GM12874 (cell line): ENCODE results near the gene OPCML.

Experiments
- TF ChIP-seq, protein P1 (sequence below): IDR thresholded peaks from 2 replicates; pipeline ENCODE4 v1.5.1; 2011; ENCODE audit warnings: low read depth, mild to moderate bottlenecking, control low read depth, low read length, moderate library complexity; ENCODE audit not compliant: insufficient read depth

The OPCML gene

DNA sequence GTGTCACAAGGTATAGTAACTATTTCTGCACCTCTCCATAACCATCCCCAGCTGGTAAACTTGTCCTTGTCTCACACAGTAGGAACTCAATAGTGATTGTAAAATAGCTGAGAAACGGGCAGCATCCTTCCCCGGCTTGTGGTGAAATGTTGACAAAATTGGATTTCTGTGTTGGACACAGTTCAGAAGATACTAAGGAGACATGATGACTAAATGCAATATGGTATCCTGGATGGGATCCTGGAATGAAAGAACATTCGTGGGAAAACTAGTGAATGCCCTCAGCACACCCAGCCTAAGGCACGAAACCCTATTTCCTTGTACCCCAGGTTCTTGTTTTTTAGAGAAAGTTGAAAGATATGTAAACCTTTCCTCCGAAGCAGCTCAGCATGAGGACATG, 18.8 kb upstream of the OPCML start:
- TF ChIP-seq, protein P1, sequence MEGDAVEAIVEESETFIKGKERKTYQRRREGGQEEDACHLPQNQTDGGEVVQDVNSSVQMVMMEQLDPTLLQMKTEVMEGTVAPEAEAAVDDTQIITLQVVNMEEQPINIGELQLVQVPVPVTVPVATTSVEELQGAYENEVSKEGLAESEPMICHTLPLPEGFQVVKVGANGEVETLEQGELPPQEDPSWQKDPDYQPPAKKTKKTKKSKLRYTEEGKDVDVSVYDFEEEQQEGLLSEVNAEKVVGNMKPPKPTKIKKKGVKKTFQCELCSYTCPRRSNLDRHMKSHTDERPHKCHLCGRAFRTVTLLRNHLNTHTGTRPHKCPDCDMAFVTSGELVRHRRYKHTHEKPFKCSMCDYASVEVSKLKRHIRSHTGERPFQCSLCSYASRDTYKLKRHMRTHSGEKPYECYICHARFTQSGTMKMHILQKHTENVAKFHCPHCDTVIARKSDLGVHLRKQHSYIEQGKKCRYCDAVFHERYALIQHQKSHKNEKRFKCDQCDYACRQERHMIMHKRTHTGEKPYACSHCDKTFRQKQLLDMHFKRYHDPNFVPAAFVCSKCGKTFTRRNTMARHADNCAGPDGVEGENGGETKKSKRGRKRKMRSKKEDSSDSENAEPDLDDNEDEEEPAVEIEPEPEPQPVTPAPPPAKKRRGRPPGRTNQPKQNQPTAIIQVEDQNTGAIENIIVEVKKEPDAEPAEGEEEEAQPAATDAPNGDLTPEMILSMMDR = no peak

DNA sequence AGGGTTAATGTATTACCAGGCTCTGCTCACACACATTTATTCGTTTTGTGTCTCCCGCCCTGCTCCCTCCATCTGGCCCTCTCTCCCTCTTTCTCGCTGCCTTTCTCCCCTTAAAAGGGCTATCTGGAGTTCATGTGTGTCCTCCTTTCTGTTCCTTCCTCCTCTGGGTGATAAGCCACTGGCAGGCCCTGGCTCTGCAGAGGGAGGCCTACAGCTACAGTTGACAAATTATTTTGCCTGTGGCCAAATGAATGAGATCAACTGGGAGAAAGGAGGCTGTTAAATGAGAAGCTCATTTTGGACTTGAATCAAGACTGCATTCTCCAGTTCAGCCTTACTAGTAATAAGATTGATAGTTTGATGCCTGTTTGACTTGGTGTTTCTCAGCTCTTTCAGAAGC, 17.5 kb upstream of the OPCML start:
- TF ChIP-seq, protein P1 = no peak

DNA sequence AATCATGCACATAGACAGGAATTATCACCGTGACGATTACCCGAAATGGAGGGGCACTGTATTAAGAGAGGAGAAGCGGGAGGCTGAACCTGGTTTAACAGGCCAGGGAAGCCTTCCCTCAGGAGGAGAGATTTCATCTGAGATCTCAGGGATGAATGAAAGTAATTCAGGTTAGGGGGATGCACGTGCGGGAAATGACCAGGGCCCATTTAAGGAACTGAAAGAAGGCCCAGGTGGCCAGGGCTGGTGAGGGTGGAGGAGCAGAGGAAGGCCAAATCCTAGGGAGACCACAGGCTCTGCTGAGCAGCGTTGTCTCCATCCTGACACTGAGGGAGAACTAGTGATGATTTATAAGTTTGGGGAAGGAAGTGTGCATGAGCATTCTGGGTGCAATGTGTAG, 16.3 kb upstream of the OPCML start:
- TF ChIP-seq, protein P1 = no peak

DNA sequence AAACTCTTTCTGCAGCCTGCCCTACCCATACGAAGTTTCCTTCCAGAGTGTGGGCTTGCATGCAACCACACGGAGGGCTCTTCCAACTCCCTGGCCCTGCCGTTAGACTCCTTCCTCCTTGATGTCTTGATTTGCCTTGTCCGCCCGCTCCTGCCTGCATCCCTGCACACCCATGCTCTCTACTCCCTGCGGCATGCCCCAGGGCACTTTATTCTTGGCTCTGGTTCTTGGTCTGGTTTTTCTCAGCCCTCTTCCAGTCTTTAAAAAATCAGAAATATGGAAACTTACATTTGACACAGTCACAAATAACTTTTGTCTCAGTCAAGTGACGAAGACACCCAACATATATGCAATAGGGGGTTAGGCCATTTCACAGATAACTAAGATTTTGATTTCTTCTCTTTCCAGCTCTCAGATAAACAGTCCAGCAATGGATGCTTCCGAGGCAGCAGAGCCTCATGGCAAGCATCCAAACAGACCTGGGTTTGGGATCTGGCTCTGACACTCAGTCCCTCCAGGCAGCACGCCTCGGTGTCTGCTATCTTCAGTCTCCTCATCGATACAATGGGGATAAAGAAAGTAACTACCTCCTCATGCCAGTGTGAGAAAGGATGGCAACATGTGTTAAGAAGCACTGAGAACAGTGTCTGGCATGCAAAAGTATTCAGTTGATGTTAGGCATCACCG, 15.7 kb upstream of the OPCML start:
- TF ChIP-seq, protein P1 = no peak

DNA sequence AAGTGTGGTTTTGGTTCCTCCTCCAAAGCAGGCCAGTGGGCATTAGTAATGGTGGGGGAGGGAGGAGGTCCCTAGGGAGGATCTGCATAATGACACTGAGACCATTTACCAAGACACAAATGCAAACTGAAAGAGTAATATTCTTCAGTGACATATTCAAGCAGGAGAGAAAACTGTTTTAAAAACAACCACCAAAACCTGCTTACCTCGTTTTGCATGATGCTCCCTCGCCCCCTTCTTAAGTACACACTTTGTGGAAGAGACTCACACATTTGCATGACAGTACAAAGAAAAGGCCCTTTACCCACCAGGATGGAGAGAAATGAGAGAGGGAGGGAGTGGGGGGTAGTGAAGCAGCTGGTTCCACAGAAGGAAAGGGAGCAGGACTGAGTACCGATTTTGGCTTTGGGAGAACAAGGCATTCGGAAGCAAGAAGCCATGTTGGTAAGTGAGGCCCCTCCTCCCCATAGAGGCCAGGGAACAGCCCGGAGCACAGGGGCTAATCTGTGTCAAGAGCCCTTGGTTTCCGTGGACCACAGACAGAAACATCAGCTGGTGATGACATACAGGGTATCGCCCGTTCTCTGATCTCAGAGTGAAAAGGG, 13.0 kb upstream of the OPCML start:
- TF ChIP-seq, protein P1 = no peak

DNA sequence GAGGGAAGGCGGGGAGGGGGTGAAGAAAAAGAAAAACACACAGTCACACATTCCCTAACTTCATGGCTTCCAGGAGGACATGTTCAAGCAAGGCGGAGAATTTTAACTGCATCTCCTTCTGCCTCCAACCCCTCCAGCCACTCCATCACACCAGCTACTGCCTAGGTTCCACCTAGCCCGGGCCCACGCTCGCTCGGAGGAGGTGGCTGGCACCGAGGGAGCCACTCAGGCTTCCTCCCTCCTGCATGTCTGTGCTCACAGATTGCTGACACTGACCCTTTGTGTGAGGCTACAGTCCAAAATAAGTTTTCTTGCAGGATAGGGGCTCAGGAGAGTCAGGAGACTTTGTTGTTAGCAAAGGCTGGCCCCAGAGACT, 9.4 kb upstream of the OPCML start:
- TF ChIP-seq, protein P1 = no peak

DNA sequence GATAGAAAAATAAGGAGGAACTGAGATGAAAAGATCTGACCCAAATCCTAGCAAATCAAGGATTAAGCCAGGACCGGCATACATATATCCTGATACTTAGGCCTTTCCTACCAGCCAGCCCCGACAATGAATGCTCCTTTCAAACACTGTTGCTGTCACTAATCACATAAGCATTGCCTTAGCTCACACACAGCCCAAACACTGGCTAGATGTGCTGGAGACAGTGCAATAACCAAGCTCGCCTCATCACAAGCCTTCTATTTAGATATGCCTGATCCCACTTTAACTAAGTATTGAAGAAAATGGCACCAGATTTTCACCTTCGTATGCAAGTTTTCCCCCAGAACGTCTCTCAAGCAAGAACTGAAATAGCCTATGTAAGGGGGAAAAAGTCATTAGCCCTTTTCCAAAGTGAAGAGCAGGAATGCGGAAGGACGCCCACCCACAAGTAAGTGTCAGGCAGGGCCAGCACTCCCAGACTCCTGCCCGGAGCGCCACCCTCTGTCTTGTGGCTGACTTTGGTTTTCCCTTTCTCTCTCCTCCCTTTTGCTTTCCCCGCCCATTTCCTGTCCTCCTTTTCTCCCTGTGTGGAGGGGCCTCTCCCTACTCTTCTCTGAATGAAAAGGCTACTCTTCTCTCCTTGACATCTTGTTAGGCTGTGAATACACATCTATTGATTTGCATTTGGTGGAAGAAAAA, 8.9 kb upstream of the OPCML start:
- TF ChIP-seq, protein P1 = no peak
